OCI-LY3 (cell line): ENCODE measurements around the gene PREX1.

Experiments
- H2AFZ ChIP-seq: fragments of 200-600, 300-600 bp; shearing (Covaris generic); 2 replicates; pipeline ENCODE4 v1.6.0; 2014; ENCODE audit warnings: antibody characterized with exemption, low read depth, low read length
- H3K27ac ChIP-seq: fragments of 200-600, 300-600 bp; sonication (generic); 2 replicates; pipeline ENCODE4 v1.5.1; 2014; ENCODE audit warnings: mild to moderate bottlenecking, low read length, moderate library complexity, mixed read lengths
- H3K27me3 ChIP-seq: fragments of 200-600, 300-600 bp; sonication (generic); 2 replicates; pipeline ENCODE4 v1.6.1; 2014; ENCODE audit warnings: low read depth, low read length, mixed read lengths
- H3K36me3 ChIP-seq: fragments of 200-600, 300-600 bp; sonication (generic); replicated peaks from 2 replicates; pipeline ENCODE3; 2014; ENCODE audit warnings: low read depth, low read length, mixed read lengths
- H3K4me1 ChIP-seq: fragments of 300-600, 200-600 bp; sonication (generic); 2 replicates; pipeline ENCODE4 v1.6.1; 2014; ENCODE audit warnings: low read length, mixed read lengths
- H3K4me2 ChIP-seq: fragments of 200-600, 300-600 bp; sonication (generic); 2 replicates; pipeline ENCODE4 v1.6.1; 2014; ENCODE audit warnings: low read length, mixed read lengths
- H3K4me3 ChIP-seq: fragments of 300-600, 200-600 bp; sonication (generic); 2 replicates; pipeline ENCODE4 v1.5.1; 2014; ENCODE audit warnings: antibody characterized with exemption, mild to moderate bottlenecking, low read length, moderate library complexity
- H3K79me2 ChIP-seq: fragments of 300-600, 200-600 bp; shearing (Covaris generic); 2 replicates; pipeline ENCODE4 v1.6.1; 2014; ENCODE audit warnings: mild to moderate bottlenecking, low read length, mixed read lengths
- H3K9ac ChIP-seq: fragments of 300-600, 200-600 bp; shearing (Covaris generic); 2 replicates; pipeline ENCODE4 v1.6.0; 2014; ENCODE audit warnings: mild to moderate bottlenecking, low read length, moderate library complexity
- H3K9me3 ChIP-seq: fragments of 200-600, 300-600 bp; shearing (Covaris generic); 2 replicates; pipeline ENCODE4 v1.6.1; 2014; ENCODE audit warnings: low read length, mixed read lengths; ENCODE audit not compliant: insufficient read depth
- H4K20me1 ChIP-seq: fragments of 200-600, 300-600 bp; sonication (generic); 2 replicates; pipeline ENCODE4 v1.6.1; 2016; ENCODE audit warnings: low read length, mixed read lengths; ENCODE audit not compliant: insufficient read depth
- EZH2phosphoT487 ChIP-seq: fragments of 200-600 bp; shearing (Covaris generic); IDR thresholded peaks from 2 replicates; pipeline ENCODE4 v1.6.1; 2018; ENCODE audit warnings: antibody characterized with exemption, mixed run types, low read depth
- TF ChIP-seq, protein P1 (sequence below): fragments of 200-600, 300-600 bp; sonication (generic); IDR thresholded peaks from 2 replicates; pipeline ENCODE4 v1.5.1; 2014; ENCODE audit warnings: antibody characterized with exemption, low read length, low read depth

PREX1 gene

DNA sequence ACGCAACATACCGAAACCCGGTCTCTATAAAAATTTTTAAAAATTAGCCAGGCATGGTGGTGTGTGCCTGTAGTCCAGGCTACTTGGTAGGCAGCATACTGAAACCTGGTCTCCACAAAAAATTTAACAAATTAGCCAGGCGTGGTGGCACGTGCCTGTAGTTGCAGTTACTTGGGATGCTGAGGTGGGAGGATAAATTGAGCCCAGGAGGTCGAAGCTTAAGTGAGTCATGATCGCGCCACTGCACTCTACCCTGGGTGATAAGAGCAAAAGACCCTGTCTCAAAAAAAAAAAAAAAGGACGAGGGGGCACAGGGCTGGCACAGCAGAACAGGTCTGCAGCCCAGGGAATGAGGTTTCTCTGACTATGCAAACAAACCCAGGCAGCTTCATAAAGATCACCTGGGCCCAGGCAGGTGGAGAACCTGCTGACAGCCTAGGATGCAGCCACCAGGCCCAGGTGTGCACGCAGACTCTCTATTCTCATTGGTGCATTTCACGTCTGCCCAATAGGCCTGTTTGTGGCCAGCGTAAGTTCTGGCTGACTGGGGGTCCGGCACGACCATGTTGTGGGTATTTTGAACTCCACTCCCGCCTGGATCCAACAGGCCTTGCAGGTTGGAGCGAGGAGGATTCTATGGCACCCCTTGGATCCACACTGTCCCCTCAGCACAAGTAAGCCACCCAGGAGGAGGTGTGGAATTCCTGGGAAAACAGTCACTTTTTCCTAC is 204.5 kb downstream of the PREX1 start:
- H3K36me3 ChIP-seq = no peaks in the 10 kb centered on the region
- peaks cover 4% of the 10 kb centered on the region; the same call in 1 of the 2 replicates for H3K27me3 ChIP-seq
- no peak overlapping the region for H3K4me2 ChIP-seq
- no peak overlapping the region for H3K27ac ChIP-seq
- H3K79me2 ChIP-seq = no peaks in the 10 kb centered on the region
- peaks cover 5% of the 10 kb centered on the region for H3K4me1 ChIP-seq
- H3K9ac ChIP-seq = no peak overlapping the region
- no peak for TF ChIP-seq EZH2phosphoT487
- TF ChIP-seq, protein P1, sequence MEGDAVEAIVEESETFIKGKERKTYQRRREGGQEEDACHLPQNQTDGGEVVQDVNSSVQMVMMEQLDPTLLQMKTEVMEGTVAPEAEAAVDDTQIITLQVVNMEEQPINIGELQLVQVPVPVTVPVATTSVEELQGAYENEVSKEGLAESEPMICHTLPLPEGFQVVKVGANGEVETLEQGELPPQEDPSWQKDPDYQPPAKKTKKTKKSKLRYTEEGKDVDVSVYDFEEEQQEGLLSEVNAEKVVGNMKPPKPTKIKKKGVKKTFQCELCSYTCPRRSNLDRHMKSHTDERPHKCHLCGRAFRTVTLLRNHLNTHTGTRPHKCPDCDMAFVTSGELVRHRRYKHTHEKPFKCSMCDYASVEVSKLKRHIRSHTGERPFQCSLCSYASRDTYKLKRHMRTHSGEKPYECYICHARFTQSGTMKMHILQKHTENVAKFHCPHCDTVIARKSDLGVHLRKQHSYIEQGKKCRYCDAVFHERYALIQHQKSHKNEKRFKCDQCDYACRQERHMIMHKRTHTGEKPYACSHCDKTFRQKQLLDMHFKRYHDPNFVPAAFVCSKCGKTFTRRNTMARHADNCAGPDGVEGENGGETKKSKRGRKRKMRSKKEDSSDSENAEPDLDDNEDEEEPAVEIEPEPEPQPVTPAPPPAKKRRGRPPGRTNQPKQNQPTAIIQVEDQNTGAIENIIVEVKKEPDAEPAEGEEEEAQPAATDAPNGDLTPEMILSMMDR = no peak
- no peaks in the 10 kb centered on the region for H4K20me1 ChIP-seq
- no peaks in the 10 kb centered on the region for H3K9me3 ChIP-seq
- no peak overlapping the region for H3K4me3 ChIP-seq
- no peak overlapping the region for H2AFZ ChIP-seq

DNA sequence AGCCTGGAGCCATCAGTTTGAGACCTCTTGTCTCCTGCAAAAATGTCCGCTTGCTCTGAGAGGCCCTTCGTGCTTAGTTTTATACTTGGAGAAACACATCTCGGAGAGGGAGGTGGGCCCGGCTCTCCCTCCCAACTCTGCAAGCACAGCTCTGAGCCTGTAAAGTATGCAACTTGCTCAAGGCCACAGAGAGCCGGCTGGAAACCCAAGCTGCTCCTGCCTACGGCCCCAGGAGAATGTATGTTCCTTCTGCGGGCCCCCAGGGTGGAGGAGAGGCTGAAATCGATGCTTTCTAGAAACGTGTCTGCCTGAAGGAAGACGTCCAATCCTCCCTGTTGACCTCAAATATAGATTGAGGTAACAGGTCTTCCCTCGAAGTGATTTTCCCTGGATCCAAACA is 205.4 kb downstream of the PREX1 start:
- H3K36me3 ChIP-seq = no peaks in the 10 kb centered on the region
- H3K4me2 ChIP-seq = no peak overlapping the region
- TF ChIP-seq EZH2phosphoT487 = no peak
- TF ChIP-seq, protein P1 = no peak

DNA sequence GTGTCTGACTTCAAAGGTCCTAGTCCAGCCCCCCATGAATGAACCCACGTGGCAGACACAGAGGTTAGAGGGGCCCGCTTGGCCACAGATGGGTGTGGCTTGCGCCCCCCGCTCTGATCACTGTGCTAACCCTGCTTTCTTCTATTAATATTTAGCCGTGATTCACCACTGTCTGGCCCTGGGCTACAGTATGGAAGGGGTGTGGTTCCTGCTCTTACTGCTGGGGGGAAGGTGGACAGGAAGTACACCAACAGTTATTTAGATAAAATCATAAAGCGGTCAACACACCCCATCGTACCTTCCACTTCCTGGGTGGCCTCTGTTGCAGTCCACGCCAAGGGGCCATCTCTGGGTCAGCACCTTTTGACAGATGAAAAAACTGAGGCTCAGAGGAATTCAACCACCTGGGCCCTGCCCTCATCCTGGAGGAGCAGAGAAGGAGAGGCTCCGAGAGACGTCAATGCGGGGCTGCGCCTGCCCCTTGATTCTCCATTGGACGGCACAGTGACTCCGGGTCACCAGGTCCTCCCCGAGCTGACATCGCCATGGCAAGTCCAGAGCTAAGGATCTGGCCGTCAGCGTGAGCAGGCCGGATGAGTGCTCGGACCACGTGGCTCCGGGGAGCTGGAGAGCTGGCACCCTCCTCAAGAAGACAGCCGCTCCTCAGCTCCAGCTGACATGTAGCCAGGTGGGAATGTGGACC is 206.3 kb downstream of the PREX1 start:
- Histone ChIP-seq H3K4me2 (peak overlapping the region; percentile 65), H3K27ac (no peak overlapping the region), H2AFZ (peak overlapping the region; percentile 8; the same call in 1 of the 2 replicates), H3K4me1 (peaks cover 5% of the 10 kb centered on the region), H4K20me1 (no peaks in the 10 kb centered on the region), H3K27me3 (peaks cover 4% of the 10 kb centered on the region; the same call in 1 of the 2 replicates), H3K9ac (peak overlapping the region; percentile 9; the same call in 1 of the 2 replicates), H3K79me2 (no peaks in the 10 kb centered on the region), H3K9me3 (no peaks in the 10 kb centered on the region), H3K4me3 (peak overlapping the region; percentile 65), H3K36me3 (no peaks in the 10 kb centered on the region)
- TF ChIP-seq, protein P1 = no peak
- TF ChIP-seq EZH2phosphoT487 = no peak

More for the DNA sequence above, 205.4 kb downstream of the PREX1 start:
- Histone ChIP-seq H3K79me2 (no peaks in the 10 kb centered on the region), H3K27me3 (peaks cover 4% of the 10 kb centered on the region; the same call in 1 of the 2 replicates), H3K4me1 (peaks cover 5% of the 10 kb centered on the region), H3K9me3 (no peaks in the 10 kb centered on the region), H3K9ac (no peak overlapping the region), H4K20me1 (no peaks in the 10 kb centered on the region), H3K27ac (no peak overlapping the region), H3K4me3 (no peak overlapping the region), H2AFZ (no peak overlapping the region)
